PC-9 (cell line): Measurements from ENCODE around the gene GPC5. TPM values are rescaled to one million over a fixed set of nuclear protein-coding genes. Genes with fewer than 3 reads are reported as not detected.

Experiments
- BruUV-seq: library from RNA; stranded (reverse); fragments of 400-500 nt; replicated peaks from 2 replicates; lab custom pipeline; 2021; lab: Mats Ljungman, UMichigan
- CTCF ChIA-PET: fragments of 300-600 bp; sonication (Branson Sonifier 250); formaldehyde crosslinking; loops from one replicate; lab custom pipeline; 2022; ENCODE audit warnings: antibody characterized with exemption; lab: Charles Lee
- POLR2A ChIA-PET: fragments of 300-600 bp; sonication (Branson Sonifier 250); formaldehyde crosslinking; loops from one replicate; lab custom pipeline; 2022; ENCODE audit warnings: antibody characterized with exemption; ENCODE audit not compliant: unreplicated experiment; lab: Charles Lee
- DNase-seq, 2 experiments: peaks; one replicate each; pipeline versions ENCODE4 v3.0.0 to v3.0.0-alpha.2; 2015 to 2022; ENCODE audit warnings: mixed read lengths in 1 of 2
- H2AFZ ChIP-seq: fragments of 200-600 bp; sonication (generic); 2 replicates; pipeline ENCODE4 v1.8.1; 2017; ENCODE audit warnings: antibody characterized with exemption
- H3F3A ChIP-seq: fragments of 200-600 bp; sonication (generic); 2 replicates; pipeline ENCODE4 v1.8.1; 2017; ENCODE audit warnings: antibody characterized with exemption, mild to moderate bottlenecking, low read depth; ENCODE audit not compliant: insufficient read depth
- H3K27ac ChIP-seq: fragments of 200-600 bp; sonication (generic); 2 replicates; pipeline ENCODE4 v1.6.1; 2016; ENCODE audit warnings: mixed run types
- H3K27me3 ChIP-seq: fragments of 200-600 bp; sonication (generic); 2 replicates; pipeline ENCODE4 v1.6.1; 2016; ENCODE audit warnings: low read depth, mixed run types; ENCODE audit not compliant: insufficient read depth
- H3K36me3 ChIP-seq: fragments of 200-600 bp; sonication (generic); 2 replicates; pipeline ENCODE4 v1.6.1; 2016; ENCODE audit warnings: low read depth, mixed run types
- H3K4me1 ChIP-seq: fragments of 200-600 bp; sonication (generic); replicated peaks from 2 replicates; pipeline ENCODE4 v1.6.1; 2016; ENCODE audit warnings: mixed run types; ENCODE audit not compliant: insufficient read depth
- H3K4me2 ChIP-seq: fragments of 200-600 bp; sonication (generic); 2 replicates; pipeline ENCODE4 v1.6.1; 2017; ENCODE audit warnings: mixed run types
- H3K4me3 ChIP-seq: fragments of 200-600 bp; sonication (generic); 2 replicates; pipeline ENCODE4 v1.6.1; 2016; ENCODE audit warnings: mixed run types
- H3K79me2 ChIP-seq: fragments of 200-600 bp; sonication (generic); 2 replicates; pipeline ENCODE4 v1.6.1; 2017; ENCODE audit warnings: low read depth, mixed run types
- H3K9me2 ChIP-seq: fragments of 200-600 bp; sonication (generic); 2 replicates; pipeline ENCODE4 v1.8.1; 2017; ENCODE audit warnings: mild to moderate bottlenecking; ENCODE audit not compliant: insufficient read depth
- H3K9me3 ChIP-seq: fragments of 200-600 bp; sonication (generic); 2 replicates; pipeline ENCODE4 v1.8.1; 2016; ENCODE audit warnings: low read depth; ENCODE audit not compliant: insufficient read depth
- H4K20me1 ChIP-seq: fragments of 200-600 bp; sonication (generic); 2 replicates; pipeline ENCODE4 v1.8.1; 2017; ENCODE audit not compliant: insufficient read depth
- EZH2 ChIP-seq: fragments of 200-600 bp; sonication (generic); IDR thresholded peaks from 2 replicates; pipeline ENCODE4 v1.8.0; 2017; ENCODE audit warnings: antibody characterized with exemption, low read depth
- intact Hi-C: fragments of 100-400 bp; cut with micrococcal nuclease; formaldehyde crosslinking; loops from one replicate; pipeline ENCODE4 v1.10.0; 2022; ENCODE audit not compliant: unreplicated experiment
- total RNA-seq: library from RNA; stranded (reverse); gene quantifications from 2 replicates; pipeline ENCODE4 v1.2.3, GENCODE V29; 2021
- TF ChIP-seq, protein P1 (sequence below): fragments of 200-600 bp; sonication (generic); conservative IDR thresholded peaks from 2 replicates; pipeline ENCODE4 v1.6.1; 2017; ENCODE audit warnings: mixed run types, antibody characterized with exemption, mild to moderate bottlenecking, moderate library complexity

The GPC5 gene
- total RNA-seq, 1 experiment from 2014 or later = not detected

GRCh38 chr13:91704398-91704797, 306.0 kb downstream of the GPC5 start:
- H3K79me2 ChIP-seq = no peaks in the 10 kb centered on the region
- H3F3A ChIP-seq = no peaks in the 10 kb centered on the region
- H3K27me3 ChIP-seq = no peaks in the 10 kb centered on the region
- H3K4me2 ChIP-seq = no peak overlapping the region
- TF ChIP-seq, protein P1, sequence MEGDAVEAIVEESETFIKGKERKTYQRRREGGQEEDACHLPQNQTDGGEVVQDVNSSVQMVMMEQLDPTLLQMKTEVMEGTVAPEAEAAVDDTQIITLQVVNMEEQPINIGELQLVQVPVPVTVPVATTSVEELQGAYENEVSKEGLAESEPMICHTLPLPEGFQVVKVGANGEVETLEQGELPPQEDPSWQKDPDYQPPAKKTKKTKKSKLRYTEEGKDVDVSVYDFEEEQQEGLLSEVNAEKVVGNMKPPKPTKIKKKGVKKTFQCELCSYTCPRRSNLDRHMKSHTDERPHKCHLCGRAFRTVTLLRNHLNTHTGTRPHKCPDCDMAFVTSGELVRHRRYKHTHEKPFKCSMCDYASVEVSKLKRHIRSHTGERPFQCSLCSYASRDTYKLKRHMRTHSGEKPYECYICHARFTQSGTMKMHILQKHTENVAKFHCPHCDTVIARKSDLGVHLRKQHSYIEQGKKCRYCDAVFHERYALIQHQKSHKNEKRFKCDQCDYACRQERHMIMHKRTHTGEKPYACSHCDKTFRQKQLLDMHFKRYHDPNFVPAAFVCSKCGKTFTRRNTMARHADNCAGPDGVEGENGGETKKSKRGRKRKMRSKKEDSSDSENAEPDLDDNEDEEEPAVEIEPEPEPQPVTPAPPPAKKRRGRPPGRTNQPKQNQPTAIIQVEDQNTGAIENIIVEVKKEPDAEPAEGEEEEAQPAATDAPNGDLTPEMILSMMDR = no peak
- no peak for TF ChIP-seq EZH2
- H3K36me3 ChIP-seq = no peaks in the 10 kb centered on the region
- no peaks in the 10 kb centered on the region for H3K4me1 ChIP-seq
- no peaks in the 10 kb centered on the region for H3K9me3 ChIP-seq
- intact Hi-C loops = no loop called here
- CTCF ChIA-PET = no interaction called here
- H3K27ac ChIP-seq = no peak overlapping the region
- no peak for DNase-seq
- H2AFZ ChIP-seq = no peak overlapping the region
- H3K4me3 ChIP-seq = no peak overlapping the region
- no peaks in the 10 kb centered on the region for H4K20me1 ChIP-seq
- no TSS peak for BruUV-seq
- POLR2A ChIA-PET = no interaction called here
- no peaks in the 10 kb centered on the region for H3K9me2 ChIP-seq

GRCh38 chr13:91708558-91708957, 310.1 kb downstream of the GPC5 start:
- no peak overlapping the region for H3K4me3 ChIP-seq
- H4K20me1 ChIP-seq = no peaks in the 10 kb centered on the region
- POLR2A ChIA-PET = no interaction called here
- H3K27ac ChIP-seq = no peak overlapping the region
- no peak overlapping the region for H2AFZ ChIP-seq
- intact Hi-C loops = no loop called here
- no peaks in the 10 kb centered on the region for H3K4me1 ChIP-seq
- H3K36me3 ChIP-seq = no peaks in the 10 kb centered on the region
- H3F3A ChIP-seq = no peaks in the 10 kb centered on the region
- H3K4me2 ChIP-seq = no peak overlapping the region
- no peaks in the 10 kb centered on the region for H3K9me2 ChIP-seq
- no peaks in the 10 kb centered on the region for H3K27me3 ChIP-seq
- no TSS peak for BruUV-seq
- TF ChIP-seq EZH2 = no peak
- TF ChIP-seq, protein P1 = no peak
- H3K9me3 ChIP-seq = no peaks in the 10 kb centered on the region
- no peaks in the 10 kb centered on the region for H3K79me2 ChIP-seq
- CTCF ChIA-PET = no interaction called here
- DNase-seq = no peak

- Histone ChIP-seq H3K9me2 (no peaks in the 10 kb centered on the region), H3K36me3 (no peaks in the 10 kb centered on the region), H4K20me1 (no peaks in the 10 kb centered on the region), H3K4me1 (no peaks in the 10 kb centered on the region), H3K4me2 (no peak overlapping the region), H2AFZ (no peak overlapping the region), H3K79me2 (no peaks in the 10 kb centered on the region), H3K27ac (no peak overlapping the region), H3F3A (no peaks in the 10 kb centered on the region), H3K9me3 (no peaks in the 10 kb centered on the region), H3K27me3 (no peaks in the 10 kb centered on the region), H3K4me3 (no peak overlapping the region)
- intact Hi-C loops = no loop called here
- no TSS peak for BruUV-seq
- POLR2A ChIA-PET = no interaction called here
- no peak for DNase-seq
- TF ChIP-seq, protein P1 = no peak
- TF ChIP-seq EZH2 = no peak
- CTCF ChIA-PET = no interaction called here
Measured at GRCh38 chr13:91709180-91709579, 310.8 kb downstream of the GPC5 start.
